Measurements from ENCODE around the gene SNX12.

- TF ChIP-seq CTCF (IDR thresholded peaks at IDR 0.05): no peak
- no peak for TF ChIP-seq POLR2A (IDR thresholded peaks at IDR 0.05)
These were observed 26.9 kb upstream of the SNX12 start for GRCh38 chrX:71095033-71095432.

Data from thyroid gland (tissue), 4 donors.